Measurements from ENCODE around the gene PHKG1.

DNA sequence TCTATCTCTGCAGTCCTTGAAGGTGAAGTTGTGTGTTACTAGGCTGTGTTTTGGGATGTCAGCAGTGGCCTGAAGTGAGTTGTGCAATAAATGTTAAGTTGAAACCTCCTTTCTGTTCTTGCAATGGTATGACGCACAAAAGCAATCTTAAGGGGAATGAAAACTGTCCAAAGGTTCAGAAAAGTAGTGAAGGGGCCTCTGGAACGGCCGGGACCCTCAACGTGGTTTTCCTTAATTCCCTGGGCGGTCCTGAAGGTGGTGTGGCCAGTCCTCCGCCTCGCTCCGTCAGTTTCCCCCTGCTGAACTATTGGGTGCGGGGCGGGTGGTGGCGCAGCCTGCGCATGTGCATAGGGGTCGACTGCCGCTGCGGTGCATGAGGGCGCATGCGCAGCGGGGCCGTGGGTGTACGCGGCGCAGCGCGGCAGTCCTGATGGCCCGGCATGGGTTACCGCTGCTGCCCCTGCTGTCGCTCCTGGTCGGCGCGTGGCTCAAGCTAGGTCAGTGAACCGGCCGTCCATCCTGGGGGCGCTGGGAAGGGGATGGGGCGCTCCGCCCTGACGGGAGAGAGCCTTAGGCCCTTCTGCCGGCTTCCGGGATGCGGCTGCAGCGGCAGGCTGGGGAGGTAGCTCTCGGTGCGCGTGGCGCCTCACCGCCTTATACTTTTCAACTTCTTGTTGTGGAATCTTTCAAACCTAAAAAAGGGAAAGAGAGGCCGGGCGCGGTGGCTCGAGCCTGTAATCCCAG lies 28.7 kb downstream of the PHKG1 start, which contains the start of gene SUMF2:
- TF ChIP-seq, protein P1, sequence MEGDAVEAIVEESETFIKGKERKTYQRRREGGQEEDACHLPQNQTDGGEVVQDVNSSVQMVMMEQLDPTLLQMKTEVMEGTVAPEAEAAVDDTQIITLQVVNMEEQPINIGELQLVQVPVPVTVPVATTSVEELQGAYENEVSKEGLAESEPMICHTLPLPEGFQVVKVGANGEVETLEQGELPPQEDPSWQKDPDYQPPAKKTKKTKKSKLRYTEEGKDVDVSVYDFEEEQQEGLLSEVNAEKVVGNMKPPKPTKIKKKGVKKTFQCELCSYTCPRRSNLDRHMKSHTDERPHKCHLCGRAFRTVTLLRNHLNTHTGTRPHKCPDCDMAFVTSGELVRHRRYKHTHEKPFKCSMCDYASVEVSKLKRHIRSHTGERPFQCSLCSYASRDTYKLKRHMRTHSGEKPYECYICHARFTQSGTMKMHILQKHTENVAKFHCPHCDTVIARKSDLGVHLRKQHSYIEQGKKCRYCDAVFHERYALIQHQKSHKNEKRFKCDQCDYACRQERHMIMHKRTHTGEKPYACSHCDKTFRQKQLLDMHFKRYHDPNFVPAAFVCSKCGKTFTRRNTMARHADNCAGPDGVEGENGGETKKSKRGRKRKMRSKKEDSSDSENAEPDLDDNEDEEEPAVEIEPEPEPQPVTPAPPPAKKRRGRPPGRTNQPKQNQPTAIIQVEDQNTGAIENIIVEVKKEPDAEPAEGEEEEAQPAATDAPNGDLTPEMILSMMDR (IDR thresholded peaks at IDR 0.05): peak; percentile 34
- no peak for TF ChIP-seq ZFX (IDR thresholded peaks at IDR 0.05; ENCODE audit: borderline replicate concordance)
